Brain microvascular endothelial cell (primary cell): Measurements from ENCODE around the gene INCENP.

Experiments
- DNase-seq: peaks from one replicate; pipeline ENCODE4 v3.0.0-alpha.2; 2020
- H3K27ac ChIP-seq: fragments of 250-450 bp; sonication (Bioruptor Pico); 2 replicates; pipeline ENCODE4 v1.5.1; 2020; ENCODE audit warnings: mild to moderate bottlenecking, moderate library complexity
- H3K27me3 ChIP-seq: fragments of 250-450 bp; sonication (Bioruptor Pico); replicated peaks from 2 replicates; pipeline ENCODE4 v1.5.1; 2020; ENCODE audit warnings: mild to moderate bottlenecking
- H3K36me3 ChIP-seq: fragments of 250-450 bp; sonication (Bioruptor Pico); replicated peaks from 2 replicates; pipeline ENCODE4 v1.5.1; 2020; ENCODE audit warnings: mild to moderate bottlenecking
- H3K4me3 ChIP-seq: 2 replicates; pipeline ENCODE4 v1.5.1; 2011; ENCODE audit warnings: low read depth, mild to moderate bottlenecking, control low read depth, low read length, moderate library complexity
- in situ Hi-C: cut with HindIII; loops from 2 replicates; pipeline ENCODE4 v1.10.0; 2017; ENCODE audit warnings: low sequenced_read_pairs, low pct_ligation_motif_present
- TF ChIP-seq, protein P1 (sequence below): IDR thresholded peaks from 2 replicates; pipeline ENCODE4 v1.5.1; 2011; ENCODE audit warnings: low read depth, mild to moderate bottlenecking, moderate library complexity, low read length, control low read depth, inconsistent platforms; ENCODE audit errors: missing control alignments

INCENP gene

DNA sequence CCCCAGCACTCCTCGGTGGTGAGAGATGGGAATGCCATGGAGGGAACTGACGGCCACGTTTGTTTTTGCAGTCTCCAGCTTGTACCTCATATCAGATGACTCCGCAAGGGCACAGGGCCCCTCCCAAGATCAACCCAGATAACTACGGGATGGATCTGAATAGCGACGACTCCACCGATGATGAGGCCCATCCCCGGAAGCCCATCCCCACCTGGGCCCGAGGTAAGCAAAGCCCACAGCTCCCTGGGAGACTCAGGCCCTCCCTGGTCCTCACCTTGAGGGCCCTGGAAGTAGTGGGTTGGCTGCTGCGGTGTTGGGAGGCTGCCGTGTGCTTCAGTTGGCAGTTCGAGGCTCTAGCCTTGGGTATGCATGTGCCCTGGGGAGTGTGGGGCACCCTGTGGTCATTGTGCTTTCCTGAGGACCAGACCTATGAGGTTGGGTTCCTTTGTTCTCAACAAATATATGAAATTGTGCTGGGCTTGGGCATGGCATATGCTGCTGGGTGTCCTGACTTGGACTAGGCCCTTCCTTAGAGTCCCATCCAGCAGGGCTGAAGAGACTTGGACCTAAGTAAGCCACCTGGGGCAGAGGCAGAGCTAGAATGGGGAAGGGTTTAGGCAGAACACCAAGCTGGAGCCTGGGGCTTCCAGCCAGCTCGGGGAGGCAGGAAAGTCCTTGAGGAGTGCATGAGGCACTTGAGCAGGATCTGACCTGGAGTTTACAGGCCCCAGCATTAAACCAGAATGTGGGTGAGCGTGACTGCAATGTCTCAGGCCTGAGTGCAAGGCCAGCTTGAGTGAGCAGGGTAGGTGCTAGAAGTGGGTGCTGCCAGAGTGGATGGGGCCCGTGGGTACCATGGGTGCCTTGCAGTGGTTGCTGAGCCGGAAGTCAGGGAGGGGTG lies 26.4 kb downstream of the INCENP start:
- in situ Hi-C loops: no loop called here
- no peaks in the 10 kb centered on the region for H3K27me3 ChIP-seq
- no peak overlapping the region for H3K27ac ChIP-seq
- no peak for DNase-seq
- no peak overlapping the region for H3K4me3 ChIP-seq
- H3K36me3 ChIP-seq: peaks cover 33% of the 10 kb centered on the region
- TF ChIP-seq, protein P1, sequence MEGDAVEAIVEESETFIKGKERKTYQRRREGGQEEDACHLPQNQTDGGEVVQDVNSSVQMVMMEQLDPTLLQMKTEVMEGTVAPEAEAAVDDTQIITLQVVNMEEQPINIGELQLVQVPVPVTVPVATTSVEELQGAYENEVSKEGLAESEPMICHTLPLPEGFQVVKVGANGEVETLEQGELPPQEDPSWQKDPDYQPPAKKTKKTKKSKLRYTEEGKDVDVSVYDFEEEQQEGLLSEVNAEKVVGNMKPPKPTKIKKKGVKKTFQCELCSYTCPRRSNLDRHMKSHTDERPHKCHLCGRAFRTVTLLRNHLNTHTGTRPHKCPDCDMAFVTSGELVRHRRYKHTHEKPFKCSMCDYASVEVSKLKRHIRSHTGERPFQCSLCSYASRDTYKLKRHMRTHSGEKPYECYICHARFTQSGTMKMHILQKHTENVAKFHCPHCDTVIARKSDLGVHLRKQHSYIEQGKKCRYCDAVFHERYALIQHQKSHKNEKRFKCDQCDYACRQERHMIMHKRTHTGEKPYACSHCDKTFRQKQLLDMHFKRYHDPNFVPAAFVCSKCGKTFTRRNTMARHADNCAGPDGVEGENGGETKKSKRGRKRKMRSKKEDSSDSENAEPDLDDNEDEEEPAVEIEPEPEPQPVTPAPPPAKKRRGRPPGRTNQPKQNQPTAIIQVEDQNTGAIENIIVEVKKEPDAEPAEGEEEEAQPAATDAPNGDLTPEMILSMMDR: no peak

- no peak for DNase-seq
- Histone ChIP-seq H3K36me3 (peaks cover 24% of the 10 kb centered on the region), H3K4me3 (no peak overlapping the region), H3K27me3 (no peaks in the 10 kb centered on the region), H3K27ac (no peak overlapping the region)
- TF ChIP-seq, protein P1: no peak
- in situ Hi-C loops: no loop called here
Observed at GRCh38 chr11:62150887-62151736, 27.3 kb downstream of the INCENP start.

- Histone ChIP-seq H3K27ac (no peak overlapping the region), H3K4me3 (no peak overlapping the region), H3K27me3 (no peaks in the 10 kb centered on the region), H3K36me3 (peaks cover 20% of the 10 kb centered on the region)
- in situ Hi-C loops: no loop called here
- no peak for DNase-seq
- TF ChIP-seq, protein P1: no peak
Observed at GRCh38 chr11:62151737-62152102, 27.9 kb downstream of the INCENP start.

GRCh38 chr11:62152245-62153086 lies 28.7 kb downstream of the INCENP start:
- H3K36me3 ChIP-seq: peaks cover 16% of the 10 kb centered on the region
- H3K27me3 ChIP-seq: no peaks in the 10 kb centered on the region
- TF ChIP-seq, protein P1: no peak
- H3K4me3 ChIP-seq: no peak overlapping the region
- in situ Hi-C loops: no loop called here
- no peak overlapping the region for H3K27ac ChIP-seq
- no peak for DNase-seq

DNA sequence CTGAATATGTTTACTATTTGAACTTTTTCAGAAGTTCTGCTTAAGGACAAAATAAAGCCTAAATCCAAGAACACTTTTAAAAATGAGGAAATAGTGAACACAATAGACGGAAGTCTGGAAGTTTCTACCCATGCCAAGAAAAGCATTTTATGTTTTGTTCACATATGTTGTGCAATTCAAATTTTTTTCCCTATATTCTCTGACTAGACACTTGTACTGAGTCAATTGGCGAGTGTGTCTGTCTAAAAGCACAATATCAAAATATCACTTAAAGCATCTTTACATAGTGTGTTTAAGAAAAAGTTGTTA lies 29.2 kb downstream of the INCENP start:
- no peak overlapping the region for H3K4me3 ChIP-seq
- no peak for DNase-seq
- H3K27me3 ChIP-seq: no peaks in the 10 kb centered on the region
- in situ Hi-C loops: no loop called here
- TF ChIP-seq, protein P1: no peak
- H3K36me3 ChIP-seq: peaks cover 16% of the 10 kb centered on the region
- no peak overlapping the region for H3K27ac ChIP-seq
